HCT116 (cell line): ENCODE data around the gene GJB5.

ENCODE experiments used
- EZH2 ChIP-seq: fragments of 200-600 bp; sonication (generic); IDR thresholded peaks from 2 replicates; pipeline ENCODE4 v1.6.1; 2017; ENCODE audit warnings: antibody characterized with exemption, mixed run types
- POLR2A ChIP-seq: IDR thresholded peaks from 2 replicates; pipeline ENCODE4 v1.7.0; 2011; ENCODE audit warnings: borderline replicate concordance; ENCODE audit not compliant: insufficient read depth, insufficient read length; ENCODE audit errors: extremely low read depth
- TCF7L2 ChIP-seq: IDR thresholded peaks from 2 replicates; pipeline ENCODE4 v1.7.0; 2011; ENCODE audit warnings: borderline replicate concordance, inconsistent platforms; ENCODE audit not compliant: insufficient read depth, insufficient read length; ENCODE audit errors: extremely low read depth
- ZNF274 ChIP-seq: fragments of 200-500 bp; sonication (Bioruptor generic); IDR thresholded peaks from 2 replicates; pipeline ENCODE4 v1.6.1; 2014; ENCODE audit warnings: mild to moderate bottlenecking, low read depth, low read length, inconsistent platforms
- TF ChIP-seq, protein P1 (sequence below), 3 experiments: fragments of 200-600 bp in 1 of 3; sonication (generic) in 1 of 3; IDR thresholded peaks in 2 of 3; conservative IDR thresholded peaks in 1 of 3; 2 replicates each; pipeline ENCODE4 v1.5.1; 2012 to 2017; ENCODE audit warnings: low read depth in 2 of 3, low read length in 2 of 3, antibody characterized with exemption in 1 of 3, borderline replicate concordance in 1 of 3, control low read depth in 1 of 3, mild to moderate bottlenecking in 1 of 3, mixed read lengths in 1 of 3, mixed run types in 1 of 3, moderate library complexity in 1 of 3; ENCODE audit not compliant: insufficient read depth in 1 of 3
- TF ChIP-seq, protein P2 (sequence below): IDR thresholded peaks from 2 replicates; pipeline ENCODE4 v1.6.1; 2012

DNA sequence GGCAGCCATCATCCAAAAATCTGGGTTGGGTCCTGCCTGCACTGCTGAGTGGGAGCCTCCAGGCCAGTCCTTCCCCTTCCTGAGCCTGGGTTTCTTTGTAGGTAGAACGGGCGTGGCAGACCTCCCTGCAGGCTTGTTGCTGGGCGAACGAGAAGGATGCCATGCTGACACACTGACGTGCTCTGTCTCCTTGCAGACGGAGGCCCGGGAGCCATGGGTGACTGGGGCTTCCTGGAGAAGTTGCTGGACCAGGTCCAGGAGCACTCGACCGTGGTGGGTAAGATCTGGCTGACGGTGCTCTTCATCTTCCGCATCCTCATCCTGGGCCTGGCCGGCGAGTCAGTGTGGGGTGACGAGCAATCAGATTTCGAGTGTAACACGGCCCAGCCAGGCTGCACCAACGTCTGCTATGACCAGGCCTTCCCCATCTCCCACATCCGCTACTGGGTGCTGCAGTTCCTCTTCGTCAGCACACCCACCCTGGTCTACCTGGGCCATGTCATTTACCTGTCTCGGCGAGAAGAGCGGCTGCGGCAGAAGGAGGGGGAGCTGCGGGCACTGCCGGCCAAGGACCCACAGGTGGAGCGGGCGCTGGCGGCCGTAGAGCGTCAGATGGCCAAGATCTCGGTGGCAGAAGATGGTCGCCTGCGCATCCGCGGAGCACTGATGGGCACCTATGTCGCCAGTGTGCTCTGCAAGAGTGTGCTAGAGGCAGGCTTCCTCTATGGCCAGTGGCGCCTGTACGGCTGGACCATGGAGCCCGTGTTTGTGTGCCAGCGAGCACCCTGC lies 39.3 kb downstream of the GJB5 start:
- TF ChIP-seq ZNF274 (no peak), EZH2 (no peak), TCF7L2 (no peak), POLR2A (no peak)
- TF ChIP-seq, protein P1, sequence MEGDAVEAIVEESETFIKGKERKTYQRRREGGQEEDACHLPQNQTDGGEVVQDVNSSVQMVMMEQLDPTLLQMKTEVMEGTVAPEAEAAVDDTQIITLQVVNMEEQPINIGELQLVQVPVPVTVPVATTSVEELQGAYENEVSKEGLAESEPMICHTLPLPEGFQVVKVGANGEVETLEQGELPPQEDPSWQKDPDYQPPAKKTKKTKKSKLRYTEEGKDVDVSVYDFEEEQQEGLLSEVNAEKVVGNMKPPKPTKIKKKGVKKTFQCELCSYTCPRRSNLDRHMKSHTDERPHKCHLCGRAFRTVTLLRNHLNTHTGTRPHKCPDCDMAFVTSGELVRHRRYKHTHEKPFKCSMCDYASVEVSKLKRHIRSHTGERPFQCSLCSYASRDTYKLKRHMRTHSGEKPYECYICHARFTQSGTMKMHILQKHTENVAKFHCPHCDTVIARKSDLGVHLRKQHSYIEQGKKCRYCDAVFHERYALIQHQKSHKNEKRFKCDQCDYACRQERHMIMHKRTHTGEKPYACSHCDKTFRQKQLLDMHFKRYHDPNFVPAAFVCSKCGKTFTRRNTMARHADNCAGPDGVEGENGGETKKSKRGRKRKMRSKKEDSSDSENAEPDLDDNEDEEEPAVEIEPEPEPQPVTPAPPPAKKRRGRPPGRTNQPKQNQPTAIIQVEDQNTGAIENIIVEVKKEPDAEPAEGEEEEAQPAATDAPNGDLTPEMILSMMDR (IDR thresholded peaks at IDR 0.05 in 2 of 3, conservative IDR thresholded peaks at IDR 0.05 in 1 of 3; ENCODE audit: borderline replicate concordance in 1 of 3, insufficient read depth in 1 of 3, low read depth in 2 of 3, low read length in 2 of 3): no peak
- TF ChIP-seq, protein P2, sequence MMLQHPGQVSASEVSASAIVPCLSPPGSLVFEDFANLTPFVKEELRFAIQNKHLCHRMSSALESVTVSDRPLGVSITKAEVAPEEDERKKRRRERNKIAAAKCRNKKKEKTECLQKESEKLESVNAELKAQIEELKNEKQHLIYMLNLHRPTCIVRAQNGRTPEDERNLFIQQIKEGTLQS: no peak
